KOPT-K1 (cell line): ENCODE results near the gene BTN3A1.
"Not testable (repeated sequence)": the region's sequence is repeated elsewhere in the genome, so short reads cannot be mapped to it uniquely, and the experiment has no call there.

ENCODE experiments used
- H3K27ac ChIP-seq: fragments of 200-600 bp; sonication (generic); 2 replicates; pipeline ENCODE4 v1.5.1; 2016; ENCODE audit warnings: antibody characterized with exemption, mild to moderate bottlenecking, low read depth, low read length; ENCODE audit not compliant: poor library complexity, severe bottlenecking
- H3K36me3 ChIP-seq: fragments of 200-600 bp; sonication (generic); 2 replicates; pipeline ENCODE4 v1.5.1; 2017; ENCODE audit warnings: antibody characterized with exemption, mild to moderate bottlenecking, low read length, moderate library complexity; ENCODE audit not compliant: insufficient read depth
- H3K9me3 ChIP-seq: fragments of 200-600 bp; sonication (generic); 2 replicates; pipeline ENCODE4 v1.5.1; 2017; ENCODE audit warnings: antibody characterized with exemption, low read length, mild to moderate bottlenecking; ENCODE audit not compliant: insufficient read depth, poor library complexity, severe bottlenecking

The BTN3A1 gene

GRCh38 chr6:26459023-26459810, 57.1 kb downstream of the BTN3A1 start:
- H3K36me3 ChIP-seq, result peaks cover 49% of the 10 kb centered on the region
- H3K27ac ChIP-seq, result no peak overlapping the region
- no peaks in the 10 kb centered on the region for H3K9me3 ChIP-seq

DNA sequence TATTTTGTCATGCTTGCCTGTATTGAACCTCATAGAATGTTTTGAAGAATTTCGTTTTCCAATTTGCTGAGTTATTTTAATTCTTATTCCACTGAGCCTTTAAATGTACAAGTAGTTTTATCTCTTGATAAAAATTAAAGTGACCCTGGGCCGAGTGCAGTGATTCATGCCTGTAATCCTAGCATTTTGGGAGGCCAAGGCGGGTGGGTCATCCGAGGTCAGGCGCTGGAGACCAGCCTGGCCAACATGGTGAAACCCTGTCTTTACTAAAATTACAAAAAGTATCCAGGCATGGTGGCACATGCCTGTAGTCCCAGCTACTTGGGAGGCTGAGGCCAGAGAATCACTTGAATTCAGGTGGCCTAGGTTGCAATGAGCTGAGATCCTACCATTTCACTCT, 59.3 kb downstream of the BTN3A1 start:
- H3K9me3 ChIP-seq, H3K27ac ChIP-seq: not testable (repeated sequence)
- H3K36me3 ChIP-seq, result peaks cover 71% of the 10 kb centered on the region

- Histone ChIP-seq H3K9me3 (no peaks in the 10 kb centered on the region), H3K36me3 (peaks cover 96% of the 10 kb centered on the region), H3K27ac (no peak overlapping the region)
These were observed 61.9 kb downstream of the BTN3A1 start for GRCh38 chr6:26464014-26464413.

DNA sequence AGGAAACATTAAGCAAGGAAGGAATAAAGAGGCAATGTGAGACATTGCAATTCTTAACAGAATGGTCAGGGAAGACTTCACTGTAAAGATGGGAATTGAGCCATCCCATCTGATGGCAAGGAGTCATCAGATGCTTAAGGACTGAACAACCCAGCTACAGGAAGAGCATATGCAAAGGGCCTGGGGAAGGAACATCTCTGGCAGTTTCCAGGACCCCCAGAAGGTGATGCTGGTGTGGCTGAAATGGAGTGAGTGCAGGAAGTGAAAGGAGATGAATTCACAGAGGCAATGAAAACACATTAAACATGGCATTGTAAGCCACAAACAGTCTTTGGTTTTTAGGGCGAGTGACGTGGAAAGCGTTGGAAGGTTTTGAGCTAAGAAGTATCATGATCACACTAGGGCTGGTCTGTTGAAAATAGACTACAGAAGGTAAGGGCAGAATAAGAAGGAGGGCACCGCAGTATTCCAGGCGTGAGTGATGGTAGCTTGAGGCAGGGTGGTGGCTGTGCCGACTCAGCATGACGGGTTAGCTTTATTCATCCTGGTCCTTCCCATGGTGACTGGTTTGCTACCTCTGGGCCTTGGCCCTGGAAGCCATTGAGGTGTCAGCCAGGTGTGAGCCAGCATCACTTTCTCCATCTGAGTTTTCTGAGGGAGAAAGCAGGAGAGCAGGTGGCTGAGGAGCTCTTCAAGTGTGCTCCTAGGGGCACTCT, 62.5 kb downstream of the BTN3A1 start:
- Histone ChIP-seq H3K27ac (no peak overlapping the region), H3K9me3 (no peaks in the 10 kb centered on the region), H3K36me3 (peaks cover 95% of the 10 kb centered on the region)
